A673 (cell line): ENCODE data around the gene MYO5B. TPM values are rescaled to one million over a fixed set of nuclear protein-coding genes. Genes with fewer than 3 reads are reported as not detected.

Source experiments
- BruUV-seq: library from RNA; stranded (reverse); fragments of 400-500 nt; replicated peaks from 2 replicates; lab custom pipeline; 2021; lab: Mats Ljungman, UMichigan
- CTCF ChIA-PET: fragments of 300-600 bp; sonication (Branson Sonifier 250); formaldehyde crosslinking; loops from one replicate; lab custom pipeline; 2022; ENCODE audit warnings: antibody characterized with exemption; lab: Charles Lee
- POLR2A ChIA-PET: fragments of 300-600 bp; sonication (Branson Sonifier 250); formaldehyde crosslinking; loops from one replicate; lab custom pipeline; 2022; ENCODE audit warnings: antibody characterized with exemption; ENCODE audit not compliant: low non-redundant PET; lab: Charles Lee
- DNase-seq: peaks from one replicate; pipeline ENCODE4 v3.0.0-alpha.2; 2015; ENCODE audit warnings: low spot score
- H3K27ac ChIP-seq: fragments of 200-600 bp; sonication (generic); 2 replicates; pipeline ENCODE4 v1.5.1; 2016; ENCODE audit warnings: mixed run types, low read depth, mild to moderate bottlenecking, mixed read lengths, antibody characterized with exemption, low read length; ENCODE audit not compliant: poor library complexity, severe bottlenecking
- H3K27me3 ChIP-seq: fragments of 200-600 bp; sonication (generic); replicated peaks from 2 replicates; pipeline ENCODE4 v1.6.1; 2017; ENCODE audit warnings: mixed run types, low read depth, mild to moderate bottlenecking, mixed read lengths, antibody characterized with exemption, low read length; ENCODE audit not compliant: insufficient read depth, poor library complexity
- H3K36me3 ChIP-seq: fragments of 200-600 bp; sonication (generic); 2 replicates; pipeline ENCODE4 v1.6.1; 2016; ENCODE audit warnings: mixed run types, mild to moderate bottlenecking, mixed read lengths, antibody characterized with exemption, low read length; ENCODE audit not compliant: insufficient read depth, poor library complexity, severe bottlenecking
- H3K4me1 ChIP-seq: fragments of 200-600 bp; sonication (generic); 2 replicates; pipeline ENCODE4 v1.6.1; 2017; ENCODE audit warnings: mixed run types, mild to moderate bottlenecking, mixed read lengths, antibody characterized with exemption, low read length; ENCODE audit not compliant: insufficient read depth, poor library complexity, severe bottlenecking
- H3K4me3 ChIP-seq: fragments of 200-600 bp; sonication (generic); 2 replicates; pipeline ENCODE4 v1.5.1; 2016; ENCODE audit warnings: low read depth, mixed run types, mild to moderate bottlenecking, mixed read lengths, low read length; ENCODE audit not compliant: poor library complexity, severe bottlenecking
- H3K9me3 ChIP-seq: fragments of 200-600 bp; sonication (generic); 2 replicates; pipeline ENCODE4 v1.6.1; 2016; ENCODE audit warnings: mixed run types, low read depth, mild to moderate bottlenecking, mixed read lengths, antibody characterized with exemption, low read length; ENCODE audit not compliant: poor library complexity, severe bottlenecking
- CTCF ChIP-seq: fragments of 300-800, 200-600 bp; sonication (generic); conservative IDR thresholded peaks from 2 replicates; pipeline ENCODE4 v1.5.1; 2017; ENCODE audit warnings: low read depth, mild to moderate bottlenecking, antibody characterized with exemption, low read length, moderate library complexity, mixed read lengths
- EZH2 ChIP-seq: fragments of 200-600 bp; sonication (generic); IDR thresholded peaks from 2 replicates; pipeline ENCODE4 v1.6.1; 2017; ENCODE audit warnings: borderline replicate concordance, low read depth, mild to moderate bottlenecking, mixed read lengths, antibody characterized with exemption, low read length; ENCODE audit not compliant: poor library complexity, severe bottlenecking
- intact Hi-C: fragments of 100-400 bp; cut with micrococcal nuclease; formaldehyde crosslinking; loops from one replicate; pipeline ENCODE4 v1.10.0; 2022; ENCODE audit not compliant: unreplicated experiment
- total RNA-seq: library from RNA; stranded (reverse); gene quantifications from 2 replicates; pipeline ENCODE4 v1.2.3, GENCODE V29; 2021

Gene MYO5B
- total RNA-seq, 1 experiment from 2014 or later: 0.30 TPM

GRCh38 chr18:49973592-49973991 is 221.4 kb downstream of the MYO5B start:
- Histone ChIP-seq H3K4me1 (no peaks in the 10 kb centered on the region), H3K27me3 (peaks cover 19% of the 10 kb centered on the region), H3K4me3 (no peak overlapping the region), H3K9me3 (no peaks in the 10 kb centered on the region), H3K36me3 (no peaks in the 10 kb centered on the region), H3K27ac (no peak overlapping the region)
- TF ChIP-seq CTCF (no peak), EZH2 (no peak)
- intact Hi-C loops: no loop called here
- no peak for DNase-seq
- POLR2A ChIA-PET: no interaction called here
- CTCF ChIA-PET: interaction anchor here (0.6 kb wide), 1 partner anchor 460 kb away, joined by 4 read pairs; no protein-coding TSS in a partner anchor
- BruUV-seq: no TSS peak

GRCh38 chr18:49972535-49972934 is 222.4 kb downstream of the MYO5B start:
- DNase-seq: no peak
- no peaks in the 10 kb centered on the region for H3K36me3 ChIP-seq
- CTCF ChIA-PET: no interaction called here
- intact Hi-C loops: no loop called here
- peaks cover 13% of the 10 kb centered on the region for H3K27me3 ChIP-seq
- H3K27ac ChIP-seq: no peak overlapping the region
- no TSS peak for BruUV-seq
- no peak overlapping the region for H3K4me3 ChIP-seq
- no peaks in the 10 kb centered on the region for H3K4me1 ChIP-seq
- no peaks in the 10 kb centered on the region for H3K9me3 ChIP-seq
- POLR2A ChIA-PET: no interaction called here
- TF ChIP-seq CTCF: no peak
- no peak for TF ChIP-seq EZH2

GRCh38 chr18:49971462-49971861 is 223.5 kb downstream of the MYO5B start:
- Histone ChIP-seq H3K9me3 (no peaks in the 10 kb centered on the region), H3K4me3 (no peak overlapping the region), H3K4me1 (no peaks in the 10 kb centered on the region), H3K36me3 (no peaks in the 10 kb centered on the region), H3K27ac (no peak overlapping the region), H3K27me3 (peaks cover 13% of the 10 kb centered on the region)
- ChIA-PET POLR2A (no interaction called here), CTCF (no interaction called here)
- DNase-seq: no peak
- intact Hi-C loops: no loop called here
- no peak for TF ChIP-seq EZH2
- TF ChIP-seq CTCF: no peak
- BruUV-seq: no TSS peak
